SJSA1 (cell line): ENCODE results near the gene SUPT3H. TPM values are rescaled to one million over a fixed set of nuclear protein-coding genes. Genes with fewer than 3 reads are reported as not detected.

Experiments used
- DNase-seq, 2 experiments: peaks; one replicate each; pipeline ENCODE4 v3.0.0-alpha.2; 2015 to 2020; ENCODE audit warnings: low spot score in 2 of 2, low read depth in 1 of 2
- H3K27ac ChIP-seq: fragments of 250-450 bp; sonication (Bioruptor Pico); 2 replicates; pipeline ENCODE4 v1.5.1; 2020; ENCODE audit warnings: mild to moderate bottlenecking, moderate library complexity
- H3K27me3 ChIP-seq: fragments of 250-450 bp; sonication (Bioruptor Pico); replicated peaks from 2 replicates; pipeline ENCODE4 v1.5.1; 2020; ENCODE audit warnings: mild to moderate bottlenecking, moderate library complexity
- H3K36me3 ChIP-seq: fragments of 250-450 bp; sonication (Bioruptor Pico); 2 replicates; pipeline ENCODE4 v1.5.1; 2020; ENCODE audit warnings: mild to moderate bottlenecking
- H3K4me1 ChIP-seq: fragments of 250-450 bp; sonication (Bioruptor Pico); replicated peaks from 2 replicates; pipeline ENCODE4 v1.6.1; 2021; ENCODE audit warnings: mild to moderate bottlenecking
- H3K4me3 ChIP-seq: fragments of 250-450 bp; sonication (Bioruptor Pico); 2 replicates; pipeline ENCODE4 v1.5.1; 2020; ENCODE audit warnings: mild to moderate bottlenecking
- H3K9me3 ChIP-seq: fragments of 250-450 bp; sonication (Bioruptor Pico); replicated peaks from 2 replicates; pipeline ENCODE4 v1.5.1; 2020; ENCODE audit warnings: mild to moderate bottlenecking
- total RNA-seq: library from RNA; depleted of rRNA; stranded (reverse); fragments of >200 nt; shearing (Covaris generic); gene quantifications from 2 replicates; pipeline ENCODE4 v1.2.3, GENCODE V29; 2014

The SUPT3H gene
- total RNA-seq, 1 experiment from 2014 or later, result 6.7 TPM

DNA sequence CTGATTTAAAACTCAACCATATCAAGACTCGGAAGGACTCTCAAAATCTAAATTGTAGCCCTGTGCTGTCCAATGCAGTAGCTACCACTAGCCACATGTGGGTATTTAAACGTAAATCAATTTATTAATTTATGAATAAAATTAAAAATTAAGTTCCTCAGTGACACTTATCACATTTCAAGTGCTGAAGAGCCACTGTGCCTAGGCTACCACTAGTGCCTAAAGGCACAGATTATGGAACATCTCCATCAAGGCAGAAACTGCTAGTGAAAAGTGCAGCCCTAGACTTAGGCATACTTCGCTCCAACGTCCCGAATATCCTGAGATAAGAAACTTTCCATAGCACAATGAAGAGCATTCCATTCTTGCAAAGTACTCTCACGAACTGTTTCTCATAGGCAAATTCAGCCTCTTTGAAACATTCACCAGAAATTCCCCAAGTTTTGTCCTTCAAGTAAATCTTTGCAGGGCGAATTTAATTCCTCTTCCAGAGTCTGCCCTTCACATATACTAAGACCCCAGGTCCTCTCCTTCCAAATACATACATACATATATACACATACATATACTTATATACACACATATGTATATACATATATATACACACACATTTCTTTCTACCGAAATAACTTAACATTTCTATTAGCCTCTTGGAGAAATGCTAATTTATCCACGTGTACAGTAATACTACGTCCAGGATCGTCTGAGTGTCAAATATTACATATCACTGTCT, 1.3 kb downstream of the SUPT3H start:
- DNase-seq, result peak in 1 of 2 experiments; percentile 23
- H3K27ac ChIP-seq, result peak overlapping the region; percentile 95
- no peaks in the 10 kb centered on the region for H3K27me3 ChIP-seq
- H3K36me3 ChIP-seq, result no peaks in the 10 kb centered on the region
- peaks cover 10% of the 10 kb centered on the region for H3K4me1 ChIP-seq
- H3K9me3 ChIP-seq, result no peaks in the 10 kb centered on the region
- peak overlapping the region; percentile 61 for H3K4me3 ChIP-seq

GRCh38 chr6:45375449-45375848, 2.3 kb downstream of the SUPT3H start:
- Histone ChIP-seq H3K27ac (no peak overlapping the region), H3K36me3 (no peaks in the 10 kb centered on the region), H3K4me1 (peaks cover 10% of the 10 kb centered on the region), H3K4me3 (no peak overlapping the region), H3K27me3 (no peaks in the 10 kb centered on the region), H3K9me3 (no peaks in the 10 kb centered on the region)
- DNase-seq, result no peak

DNA sequence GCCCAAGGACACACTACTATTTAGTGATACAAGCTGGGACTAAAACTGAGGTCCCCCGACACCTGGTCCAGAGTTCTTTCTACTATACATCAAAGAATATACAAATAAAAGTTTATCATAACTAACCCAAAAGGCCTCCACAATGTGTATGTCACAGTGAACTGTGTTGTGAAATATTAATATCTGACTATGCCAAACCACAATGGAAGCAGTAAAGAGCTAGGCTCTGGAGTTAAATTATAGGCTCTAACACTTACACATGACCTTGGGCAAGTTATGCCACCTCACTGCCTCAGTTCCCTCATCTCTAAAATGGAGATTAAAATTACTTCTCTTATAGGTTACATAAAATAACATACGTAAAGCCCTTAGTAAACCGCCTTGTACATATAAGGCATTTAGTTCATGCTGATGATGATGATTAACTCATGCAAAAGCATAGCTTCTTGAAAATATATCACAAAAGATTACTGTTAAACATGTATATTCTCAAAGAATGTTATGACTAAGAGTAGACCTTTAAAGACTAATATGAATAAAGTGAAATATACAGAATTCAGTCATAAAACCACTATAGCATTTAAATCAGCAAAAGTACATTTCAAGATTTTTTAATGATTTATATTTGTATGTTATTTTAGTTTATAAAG, 5.7 kb downstream of the SUPT3H start:
- Histone ChIP-seq H3K27me3 (no peaks in the 10 kb centered on the region), H3K27ac (no peak overlapping the region), H3K36me3 (no peaks in the 10 kb centered on the region), H3K4me3 (no peak overlapping the region), H3K9me3 (no peaks in the 10 kb centered on the region), H3K4me1 (peaks cover 10% of the 10 kb centered on the region)
- no peak for DNase-seq

GRCh38 chr6:45369870-45370269, 7.9 kb downstream of the SUPT3H start:
- Histone ChIP-seq H3K27ac (no peak overlapping the region), H3K27me3 (no peaks in the 10 kb centered on the region), H3K9me3 (no peaks in the 10 kb centered on the region), H3K4me1 (no peaks in the 10 kb centered on the region), H3K36me3 (no peaks in the 10 kb centered on the region), H3K4me3 (no peak overlapping the region)
- DNase-seq, result no peak

GRCh38 chr6:45367999-45368398, 9.7 kb downstream of the SUPT3H start:
- Histone ChIP-seq H3K9me3 (no peaks in the 10 kb centered on the region), H3K27ac (no peak overlapping the region), H3K4me3 (no peak overlapping the region), H3K4me1 (no peaks in the 10 kb centered on the region), H3K27me3 (no peaks in the 10 kb centered on the region), H3K36me3 (no peaks in the 10 kb centered on the region)
- DNase-seq, result no peak

GRCh38 chr6:45366534-45366933, 11.2 kb downstream of the SUPT3H start:
- no peaks in the 10 kb centered on the region for H3K4me1 ChIP-seq
- H3K4me3 ChIP-seq, result no peak overlapping the region
- no peak for DNase-seq
- H3K36me3 ChIP-seq, result no peaks in the 10 kb centered on the region
- no peaks in the 10 kb centered on the region for H3K9me3 ChIP-seq
- H3K27ac ChIP-seq, result no peak overlapping the region
- H3K27me3 ChIP-seq, result no peaks in the 10 kb centered on the region

- Histone ChIP-seq H3K4me1 (no peaks in the 10 kb centered on the region), H3K27me3 (no peaks in the 10 kb centered on the region), H3K36me3 (no peaks in the 10 kb centered on the region), H3K27ac (no peak overlapping the region), H3K9me3 (no peaks in the 10 kb centered on the region), H3K4me3 (no peak overlapping the region)
- DNase-seq, result no peak
Measured at GRCh38 chr6:45365036-45365435, 12.7 kb downstream of the SUPT3H start.

DNA sequence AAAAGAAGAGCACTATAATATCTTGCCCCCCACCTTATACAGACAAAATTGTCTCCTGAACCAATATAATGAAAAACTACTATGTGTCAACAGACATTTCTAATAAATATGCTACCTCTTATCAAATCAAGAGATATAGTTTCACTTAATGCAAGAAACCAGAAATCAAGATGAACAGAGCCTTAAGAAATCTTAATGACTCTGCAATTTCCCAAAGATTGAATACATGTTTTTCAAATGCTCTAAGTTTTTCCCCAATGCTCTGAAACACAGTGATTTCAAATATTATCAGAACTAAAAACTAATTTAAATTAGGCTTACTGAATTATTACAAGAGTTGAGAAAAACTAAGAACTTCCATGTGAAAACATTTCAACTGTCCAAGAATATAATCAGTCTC, 13.3 kb downstream of the SUPT3H start:
- Histone ChIP-seq H3K36me3 (no peaks in the 10 kb centered on the region), H3K27me3 (no peaks in the 10 kb centered on the region), H3K4me1 (no peaks in the 10 kb centered on the region), H3K27ac (no peak overlapping the region), H3K4me3 (no peak overlapping the region), H3K9me3 (no peaks in the 10 kb centered on the region)
- no peak for DNase-seq

- Histone ChIP-seq H3K27me3 (no peaks in the 10 kb centered on the region), H3K36me3 (no peaks in the 10 kb centered on the region), H3K4me3 (no peak overlapping the region), H3K4me1 (no peaks in the 10 kb centered on the region), H3K27ac (no peak overlapping the region), H3K9me3 (no peaks in the 10 kb centered on the region)
- DNase-seq, result no peak
Measured at GRCh38 chr6:45353654-45354053, 24.1 kb downstream of the SUPT3H start.

DNA sequence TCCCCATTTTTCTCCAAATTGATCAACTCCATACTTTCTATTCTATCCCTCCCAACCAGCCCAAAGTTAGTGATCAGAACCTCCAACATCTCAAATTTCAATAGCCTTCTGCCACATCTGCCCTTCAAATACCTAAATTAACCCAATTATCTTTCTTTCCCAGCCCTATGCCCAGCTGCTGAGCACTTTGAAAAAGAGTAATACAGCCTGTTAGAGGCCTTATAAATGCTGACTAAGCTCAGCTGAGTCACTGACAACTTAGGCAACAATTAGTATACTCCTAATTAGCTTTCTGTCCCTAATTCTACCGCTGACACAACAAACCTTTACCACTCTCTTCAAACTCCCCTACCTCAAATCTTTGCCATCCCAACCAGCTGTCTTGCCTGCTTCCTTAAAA, 26.1 kb downstream of the SUPT3H start:
- H3K4me3 ChIP-seq, result no peak overlapping the region
- no peaks in the 10 kb centered on the region for H3K27me3 ChIP-seq
- no peaks in the 10 kb centered on the region for H3K4me1 ChIP-seq
- H3K9me3 ChIP-seq, result no peaks in the 10 kb centered on the region
- H3K36me3 ChIP-seq, result no peaks in the 10 kb centered on the region
- no peak overlapping the region for H3K27ac ChIP-seq
- DNase-seq, result no peak

DNA sequence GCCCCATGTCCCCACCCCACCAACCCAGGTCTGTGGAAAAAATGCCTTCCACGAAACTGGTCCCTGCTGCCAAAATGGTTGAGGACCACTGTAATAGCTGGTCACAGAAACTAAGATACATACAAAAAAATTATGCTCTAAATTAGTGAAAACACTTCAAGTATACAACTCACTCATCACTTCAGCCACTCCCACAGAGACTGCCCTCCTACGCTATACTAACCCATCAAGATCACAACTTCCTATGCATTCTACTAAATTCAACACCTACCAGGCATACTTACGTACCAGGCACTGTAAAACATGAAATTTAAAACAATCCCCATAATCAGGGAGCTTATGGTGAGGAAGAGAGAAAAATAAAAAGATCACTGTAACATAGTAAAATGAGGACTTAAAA, 26.7 kb downstream of the SUPT3H start:
- Histone ChIP-seq H3K36me3 (no peaks in the 10 kb centered on the region), H3K27me3 (no peaks in the 10 kb centered on the region), H3K27ac (no peak overlapping the region), H3K4me1 (no peaks in the 10 kb centered on the region), H3K9me3 (no peaks in the 10 kb centered on the region), H3K4me3 (no peak overlapping the region)
- DNase-seq, result no peak

GRCh38 chr6:45350186-45350710, 27.5 kb downstream of the SUPT3H start:
- no peak for DNase-seq
- no peak overlapping the region for H3K27ac ChIP-seq
- H3K9me3 ChIP-seq, result no peaks in the 10 kb centered on the region
- no peaks in the 10 kb centered on the region for H3K4me1 ChIP-seq
- H3K27me3 ChIP-seq, result no peaks in the 10 kb centered on the region
- no peaks in the 10 kb centered on the region for H3K36me3 ChIP-seq
- H3K4me3 ChIP-seq, result no peak overlapping the region

DNA sequence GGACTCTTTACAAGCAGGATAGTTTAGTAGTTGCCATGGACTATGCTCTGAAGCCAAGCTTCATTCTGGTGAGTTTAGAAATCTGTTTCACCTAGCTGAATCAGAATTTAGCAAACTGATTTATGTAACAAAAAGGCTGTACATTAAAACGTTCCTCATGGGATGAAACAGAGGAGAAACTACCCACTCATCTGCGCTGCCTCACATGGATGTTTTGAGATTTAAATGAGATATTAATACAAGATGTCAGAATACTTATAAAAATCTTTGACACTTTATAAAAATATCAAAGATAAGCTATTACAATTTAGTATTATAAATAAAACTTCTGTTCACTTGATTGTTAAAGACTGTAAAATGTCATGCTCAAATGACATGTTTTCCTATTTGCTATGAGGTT, 32.8 kb downstream of the SUPT3H start:
- Histone ChIP-seq H3K9me3 (no peaks in the 10 kb centered on the region), H3K27me3 (no peaks in the 10 kb centered on the region), H3K4me1 (no peaks in the 10 kb centered on the region), H3K27ac (no peak overlapping the region), H3K4me3 (no peak overlapping the region), H3K36me3 (no peaks in the 10 kb centered on the region)
- DNase-seq, result no peak

- no peaks in the 10 kb centered on the region for H3K36me3 ChIP-seq
- H3K4me3 ChIP-seq, result peak overlapping the region; percentile 27
- H3K27me3 ChIP-seq, result no peaks in the 10 kb centered on the region
- H3K4me1 ChIP-seq, result peaks cover 18% of the 10 kb centered on the region
- DNase-seq, result no peak
- H3K9me3 ChIP-seq, result no peaks in the 10 kb centered on the region
- H3K27ac ChIP-seq, result peak overlapping the region; percentile 22; the same call in 1 of the 2 replicates
Measured at GRCh38 chr6:45328523-45328922, 49.2 kb downstream of the SUPT3H start.
